ENCODE data around the gene SORT1. TPM values are rescaled to one million over a fixed set of nuclear protein-coding genes. Genes with fewer than 3 reads are reported as not detected.

Gene SORT1
- total and polyA plus RNA-seq, 2 of the 13 experiments (the other 11 are each of a cell fraction or from before 2014, with no cell fraction given), result 32.4 to 93.0 TPM

GRCh38 chr1:109356505-109356904 is 41.2 kb downstream of the SORT1 start:
- in situ Hi-C loops (cut with HindIII; ENCODE audit: extremely low pct_ligation_motif_present, low pct_unique_long_range_greater_than_20kb), result no loop called here
- no peak for TF ChIP-seq BORCS8-MEF2B (CRISPR knock-in tag; IDR thresholded peaks at IDR 0.05)
- TF ChIP-seq ZNF253 (CRISPR knock-in tag; IDR thresholded peaks at IDR 0.05; ENCODE audit: borderline replicate concordance), result no peak
- TF ChIP-seq KAT7 (CRISPR knock-in tag; IDR thresholded peaks at IDR 0.05; ENCODE audit: borderline replicate concordance), result no peak
- TF ChIP-seq EHMT2 (IDR thresholded peaks at IDR 0.05; ENCODE audit: borderline replicate concordance, low read depth, low read length), result no peak

GRCh38 chr1:109354929-109355328 is 42.8 kb downstream of the SORT1 start:
- no peaks in the 10 kb centered on the region for H3K79me2 ChIP-seq (ENCODE audit: insufficient read depth, low read length)
- no peak overlapping the region for H3K9ac ChIP-seq (ENCODE audit: insufficient read depth, low read depth, low read length)
- ATAC-seq, result no peak
- in situ Hi-C loops (cut with HindIII; ENCODE audit: extremely low pct_ligation_motif_present, low pct_unique_long_range_greater_than_20kb) (no loop called here), intact Hi-C loops (cut with micrococcal nuclease; ENCODE audit: unreplicated experiment) (loop anchor here (5.0 kb wide), 1 partner anchor 42 kb away; the partner anchor contains the start of gene SORT1)
- no peak overlapping the region for H3K4me2 ChIP-seq (ENCODE audit: low read depth, low read length)
- no peak overlapping the region for H2AFZ ChIP-seq (ENCODE audit: low read length)
- ChIA-PET POLR2A (no interaction called here), CTCF (ENCODE audit: low intra/inter-chr PET ratio, low total read pairs) (no interaction called here)
- no peaks in the 10 kb centered on the region for H4K20me1 ChIP-seq (ENCODE audit: insufficient read depth, low read length)
- no peaks in the 10 kb centered on the region for H3K9me3 ChIP-seq (ENCODE audit: low read length)
- no peaks in the 10 kb centered on the region for H3K27me3 ChIP-seq (ENCODE audit: control insufficient read depth in 1 of 2, insufficient read depth in 2 of 2, low read length in 2 of 2)
- TF ChIP-seq ZNF652 (CRISPR knock-in tag; IDR thresholded peaks at IDR 0.05; ENCODE audit: borderline replicate concordance, low read depth) (no peak), ARID3A (IDR thresholded peaks at IDR 0.05; ENCODE audit: low read depth, low read length) (no peak), EZH2 (conservative IDR thresholded peaks at IDR 0.05; ENCODE audit: low read depth, low read length) (no peak), ZNF30 (CRISPR knock-in tag; IDR thresholded peaks at IDR 0.05) (no peak)
- peaks cover 16 to 47% of the 10 kb centered on the region in 2 experiments for H3K36me3 ChIP-seq (replicated peaks in 1 of 2; ENCODE audit: control insufficient read depth in 1 of 2, insufficient read depth in 2 of 2, low read length in 2 of 2)
- BruUV-seq (replicated peaks), result no TSS peak
- H3K27ac ChIP-seq (ENCODE audit: extremely low read length, insufficient read depth, low read length), result no peak overlapping the region
- no peak for DNase-seq (ENCODE audit: low spot score)
- H3K4me1 ChIP-seq (ENCODE audit: insufficient read depth, low read length), result no peaks in the 10 kb centered on the region
- no peak overlapping the region for H3K4me3 ChIP-seq (replicated peaks in 1 of 3; ENCODE audit: insufficient read depth in 1 of 3, low read depth in 2 of 3, low read length in 3 of 3)
- WGBS (ENCODE audit: low lambda C conversion rate), result 98% methylated on average over 3 of the region's 3 CpGs
- FAIRE-seq, result no peak

More at GRCh38 chr1:109356505-109356904, 41.2 kb downstream of the SORT1 start:
- H3K9me3 ChIP-seq (ENCODE audit: low read length), result no peaks in the 10 kb centered on the region
- no TSS peak for BruUV-seq (replicated peaks)
- no peaks in the 10 kb centered on the region for H3K79me2 ChIP-seq (ENCODE audit: insufficient read depth, low read length)
- no peaks in the 10 kb centered on the region for H3K4me1 ChIP-seq (ENCODE audit: insufficient read depth, low read length)
- ATAC-seq (no peak), DNase-seq (ENCODE audit: low spot score) (no peak), FAIRE-seq (no peak)
- H3K4me2 ChIP-seq (ENCODE audit: low read depth, low read length), result no peak overlapping the region
- 83% methylated on average over 1 of the region's 1 CpG for WGBS (ENCODE audit: low lambda C conversion rate)
- peaks cover 11 to 31% of the 10 kb centered on the region in 2 experiments for H3K36me3 ChIP-seq (replicated peaks in 1 of 2; ENCODE audit: control insufficient read depth in 1 of 2, insufficient read depth in 2 of 2, low read length in 2 of 2)
- H3K27me3 ChIP-seq (ENCODE audit: control insufficient read depth in 1 of 2, insufficient read depth in 2 of 2, low read length in 2 of 2), result no peaks in the 10 kb centered on the region
- ChIA-PET POLR2A (interaction anchor here (0.7 kb wide), 1 partner anchor 10 kb away, joined by 3 read pairs; no protein-coding TSS in a partner anchor), CTCF (ENCODE audit: low intra/inter-chr PET ratio, low total read pairs) (no interaction called here)
- no peak overlapping the region for H3K4me3 ChIP-seq (replicated peaks in 1 of 3; ENCODE audit: insufficient read depth in 1 of 3, low read depth in 2 of 3, low read length in 3 of 3)
- H3K27ac ChIP-seq (ENCODE audit: extremely low read length, insufficient read depth, low read length), result no peak overlapping the region
- intact Hi-C loops (cut with micrococcal nuclease; ENCODE audit: unreplicated experiment), result no loop called here
- H4K20me1 ChIP-seq (ENCODE audit: insufficient read depth, low read length), result no peaks in the 10 kb centered on the region
- no peak overlapping the region for H2AFZ ChIP-seq (ENCODE audit: low read length)
- no peak overlapping the region for H3K9ac ChIP-seq (ENCODE audit: insufficient read depth, low read depth, low read length)
